Measurements from ENCODE around the gene DHX35.

- TF ChIP-seq POLR2A (IDR thresholded peaks at IDR 0.05) (no peak), CTCF (IDR thresholded peaks at IDR 0.05) (no peak)
Observed at GRCh38 chr20:38975539-38976120, 13.5 kb downstream of the DHX35 start.
